ENCODE data around the gene TMEM129.

DNA sequence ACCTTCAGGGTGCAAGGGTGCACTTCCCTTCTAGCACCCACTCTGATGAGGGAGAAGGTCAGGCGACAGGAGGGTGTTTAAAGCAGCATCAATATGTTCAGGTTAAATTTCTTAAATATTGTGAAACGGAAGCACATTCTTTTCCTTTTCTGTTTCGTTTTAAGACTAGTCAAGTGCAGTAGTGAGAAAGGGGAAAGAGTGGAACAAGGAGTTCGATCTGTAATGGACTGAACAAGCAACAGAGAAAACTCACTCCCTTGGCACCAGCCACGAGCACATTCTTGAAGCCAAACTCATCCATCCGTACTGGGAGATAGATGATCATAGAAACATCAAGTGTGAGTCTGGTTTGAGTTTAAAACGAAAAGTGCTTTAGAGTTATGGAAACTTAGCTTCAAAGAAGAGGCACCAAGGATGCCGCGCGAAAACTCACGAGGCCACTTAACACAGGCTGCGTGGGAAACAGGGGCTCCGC, 37.8 kb downstream of the TMEM129 start:
- TF ChIP-seq, protein P1, sequence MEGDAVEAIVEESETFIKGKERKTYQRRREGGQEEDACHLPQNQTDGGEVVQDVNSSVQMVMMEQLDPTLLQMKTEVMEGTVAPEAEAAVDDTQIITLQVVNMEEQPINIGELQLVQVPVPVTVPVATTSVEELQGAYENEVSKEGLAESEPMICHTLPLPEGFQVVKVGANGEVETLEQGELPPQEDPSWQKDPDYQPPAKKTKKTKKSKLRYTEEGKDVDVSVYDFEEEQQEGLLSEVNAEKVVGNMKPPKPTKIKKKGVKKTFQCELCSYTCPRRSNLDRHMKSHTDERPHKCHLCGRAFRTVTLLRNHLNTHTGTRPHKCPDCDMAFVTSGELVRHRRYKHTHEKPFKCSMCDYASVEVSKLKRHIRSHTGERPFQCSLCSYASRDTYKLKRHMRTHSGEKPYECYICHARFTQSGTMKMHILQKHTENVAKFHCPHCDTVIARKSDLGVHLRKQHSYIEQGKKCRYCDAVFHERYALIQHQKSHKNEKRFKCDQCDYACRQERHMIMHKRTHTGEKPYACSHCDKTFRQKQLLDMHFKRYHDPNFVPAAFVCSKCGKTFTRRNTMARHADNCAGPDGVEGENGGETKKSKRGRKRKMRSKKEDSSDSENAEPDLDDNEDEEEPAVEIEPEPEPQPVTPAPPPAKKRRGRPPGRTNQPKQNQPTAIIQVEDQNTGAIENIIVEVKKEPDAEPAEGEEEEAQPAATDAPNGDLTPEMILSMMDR (IDR thresholded peaks at IDR 0.05) = no peak
- no peak for TF ChIP-seq SP1 (CRISPR knock-in tag; conservative IDR thresholded peaks at IDR 0.05)
- no peak for TF ChIP-seq FOXK1 (CRISPR knock-in tag; IDR thresholded peaks at IDR 0.05)
- TF ChIP-seq ESRRA (CRISPR knock-in tag; IDR thresholded peaks at IDR 0.05; ENCODE audit: borderline replicate concordance) = no peak
- TF ChIP-seq CBFB (CRISPR knock-in tag; IDR thresholded peaks at IDR 0.05; ENCODE audit: low read depth) = no peak
- TF ChIP-seq, protein P2, sequence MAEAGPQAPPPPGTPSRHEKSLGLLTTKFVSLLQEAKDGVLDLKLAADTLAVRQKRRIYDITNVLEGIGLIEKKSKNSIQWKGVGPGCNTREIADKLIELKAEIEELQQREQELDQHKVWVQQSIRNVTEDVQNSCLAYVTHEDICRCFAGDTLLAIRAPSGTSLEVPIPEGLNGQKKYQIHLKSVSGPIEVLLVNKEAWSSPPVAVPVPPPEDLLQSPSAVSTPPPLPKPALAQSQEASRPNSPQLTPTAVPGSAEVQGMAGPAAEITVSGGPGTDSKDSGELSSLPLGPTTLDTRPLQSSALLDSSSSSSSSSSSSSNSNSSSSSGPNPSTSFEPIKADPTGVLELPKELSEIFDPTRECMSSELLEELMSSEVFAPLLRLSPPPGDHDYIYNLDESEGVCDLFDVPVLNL (CRISPR knock-in tag; IDR thresholded peaks at IDR 0.05; ENCODE audit: borderline replicate concordance, low read depth) = no peak
- no peak for TF ChIP-seq ATF1 (CRISPR knock-in tag; IDR thresholded peaks at IDR 0.05)
- no peak for TF ChIP-seq HMGXB4 (CRISPR knock-in tag; IDR thresholded peaks at IDR 0.05)
- no peak for TF ChIP-seq MAX (CRISPR knock-in tag; IDR thresholded peaks at IDR 0.05)
- TF ChIP-seq FOXP4 (CRISPR knock-in tag; IDR thresholded peaks at IDR 0.05) = no peak
